Measurements from ENCODE around the gene KATNA1. TPM values are rescaled to one million over a fixed set of nuclear protein-coding genes. Genes with fewer than 3 reads are reported as not detected.

The KATNA1 gene
- total RNA-seq, 1 donor from 2014 or later, result 15.0 TPM

DNA sequence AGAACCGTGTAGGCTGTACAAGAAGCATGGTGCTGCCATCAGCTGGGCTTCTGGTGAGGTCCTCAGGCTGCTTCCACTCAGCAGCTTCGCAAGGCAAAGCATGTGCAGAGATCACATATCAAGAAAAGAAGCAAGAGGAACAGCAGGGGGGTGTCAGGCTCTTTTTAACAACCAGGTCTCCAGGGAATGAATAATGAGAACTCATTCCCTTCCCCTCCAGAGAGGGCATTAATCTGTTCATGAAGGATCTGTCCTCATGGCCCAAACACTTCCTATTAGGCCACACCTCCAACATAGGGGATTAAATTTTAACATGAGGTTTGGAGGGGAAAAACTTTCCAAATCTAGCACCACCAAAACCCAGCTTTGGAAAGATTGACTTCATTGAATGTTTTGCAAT is 62.4 kb downstream of the KATNA1 start:
- H3K9me3 Mint-ChIP-seq, result no peaks in the 10 kb centered on the region
- TF ChIP-seq, protein P1, sequence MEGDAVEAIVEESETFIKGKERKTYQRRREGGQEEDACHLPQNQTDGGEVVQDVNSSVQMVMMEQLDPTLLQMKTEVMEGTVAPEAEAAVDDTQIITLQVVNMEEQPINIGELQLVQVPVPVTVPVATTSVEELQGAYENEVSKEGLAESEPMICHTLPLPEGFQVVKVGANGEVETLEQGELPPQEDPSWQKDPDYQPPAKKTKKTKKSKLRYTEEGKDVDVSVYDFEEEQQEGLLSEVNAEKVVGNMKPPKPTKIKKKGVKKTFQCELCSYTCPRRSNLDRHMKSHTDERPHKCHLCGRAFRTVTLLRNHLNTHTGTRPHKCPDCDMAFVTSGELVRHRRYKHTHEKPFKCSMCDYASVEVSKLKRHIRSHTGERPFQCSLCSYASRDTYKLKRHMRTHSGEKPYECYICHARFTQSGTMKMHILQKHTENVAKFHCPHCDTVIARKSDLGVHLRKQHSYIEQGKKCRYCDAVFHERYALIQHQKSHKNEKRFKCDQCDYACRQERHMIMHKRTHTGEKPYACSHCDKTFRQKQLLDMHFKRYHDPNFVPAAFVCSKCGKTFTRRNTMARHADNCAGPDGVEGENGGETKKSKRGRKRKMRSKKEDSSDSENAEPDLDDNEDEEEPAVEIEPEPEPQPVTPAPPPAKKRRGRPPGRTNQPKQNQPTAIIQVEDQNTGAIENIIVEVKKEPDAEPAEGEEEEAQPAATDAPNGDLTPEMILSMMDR (conservative IDR thresholded peaks at IDR 0.05), result no peak
- no peak overlapping the region for H3K27ac Mint-ChIP-seq (ENCODE audit: unreplicated experiment)
- peaks cover 11% of the 10 kb centered on the region for H3K36me3 Mint-ChIP-seq (ENCODE audit: low read depth)
- no peak overlapping the region for H3K4me3 Mint-ChIP-seq
- DNase-seq (ENCODE audit: low read depth, low spot score), result no peak
- H3K4me1 Mint-ChIP-seq, result no peaks in the 10 kb centered on the region
- no peaks in the 10 kb centered on the region for H3K27me3 Mint-ChIP-seq (ENCODE audit: low read depth)

DNA sequence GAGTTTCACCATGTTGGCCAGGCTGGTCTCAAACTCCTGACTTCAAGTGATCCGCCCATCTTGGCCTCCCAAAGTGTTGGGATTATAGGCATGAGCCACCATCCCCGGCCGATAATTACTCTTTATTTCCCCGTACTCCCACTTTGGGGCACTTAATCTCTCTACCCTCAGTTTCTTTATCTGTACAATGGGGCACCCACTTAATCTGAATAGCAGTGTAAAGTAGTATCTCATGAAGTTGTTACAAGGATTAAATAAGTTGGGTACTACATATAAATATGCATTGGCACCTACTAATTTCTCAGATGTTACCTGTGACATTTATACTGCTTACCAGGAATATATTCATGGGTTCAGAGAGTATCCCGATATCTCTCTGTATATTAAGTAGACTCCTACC is 67.2 kb downstream of the KATNA1 start:
- Mint-ChIP-seq H3K27ac (ENCODE audit: unreplicated experiment) (no peak overlapping the region), H3K9me3 (no peaks in the 10 kb centered on the region), H3K4me3 (no peak overlapping the region), H3K4me1 (no peaks in the 10 kb centered on the region), H3K36me3 (ENCODE audit: low read depth) (peaks cover 11% of the 10 kb centered on the region), H3K27me3 (ENCODE audit: low read depth) (no peaks in the 10 kb centered on the region)
- no peak for DNase-seq (ENCODE audit: low read depth, low spot score)
- TF ChIP-seq, protein P1 (conservative IDR thresholded peaks at IDR 0.05), result no peak

DNA sequence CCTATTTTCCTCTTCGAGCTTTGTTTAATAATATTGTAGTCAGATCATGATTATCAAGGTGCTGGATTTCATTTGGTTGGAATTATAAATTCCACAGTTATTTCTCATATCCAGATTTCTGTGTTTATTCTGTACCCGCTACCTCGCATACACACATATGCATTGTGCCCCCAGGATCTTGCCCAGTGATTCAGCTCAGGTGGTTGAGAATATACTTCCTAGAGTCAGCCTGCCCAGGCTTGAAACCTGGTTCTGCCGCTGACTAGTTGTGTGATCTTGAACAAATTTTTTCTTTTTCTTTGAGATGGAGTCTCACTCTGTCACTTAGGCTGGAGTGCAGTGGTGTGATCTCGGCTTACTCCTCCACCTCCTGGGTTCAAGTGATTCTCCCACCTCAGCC is 67.6 kb downstream of the KATNA1 start:
- H3K36me3 Mint-ChIP-seq (ENCODE audit: low read depth), result peaks cover 8% of the 10 kb centered on the region
- no peaks in the 10 kb centered on the region for H3K9me3 Mint-ChIP-seq
- TF ChIP-seq, protein P1 (conservative IDR thresholded peaks at IDR 0.05), result no peak
- no peaks in the 10 kb centered on the region for H3K27me3 Mint-ChIP-seq (ENCODE audit: low read depth)
- no peaks in the 10 kb centered on the region for H3K4me1 Mint-ChIP-seq
- no peak overlapping the region for H3K4me3 Mint-ChIP-seq
- no peak overlapping the region for H3K27ac Mint-ChIP-seq (ENCODE audit: unreplicated experiment)
- DNase-seq (ENCODE audit: low read depth, low spot score), result no peak

GRCh38 chr6:149567945-149568585 is 80.4 kb downstream of the KATNA1 start:
- Mint-ChIP-seq H3K4me1 (peaks cover 17% of the 10 kb centered on the region), H3K27me3 (ENCODE audit: low read depth) (peaks cover 13% of the 10 kb centered on the region), H3K9me3 (no peaks in the 10 kb centered on the region), H3K36me3 (ENCODE audit: low read depth) (no peaks in the 10 kb centered on the region), H3K27ac (ENCODE audit: unreplicated experiment) (no peak overlapping the region), H3K4me3 (peak overlapping the region; percentile 94)
- DNase-seq (ENCODE audit: low read depth, low spot score), result no peak
- TF ChIP-seq, protein P1 (conservative IDR thresholded peaks at IDR 0.05), result no peak

- Mint-ChIP-seq H3K4me3 (peak overlapping the region; percentile 94), H3K9me3 (no peaks in the 10 kb centered on the region), H3K27ac (ENCODE audit: unreplicated experiment) (no peak overlapping the region), H3K27me3 (ENCODE audit: low read depth) (peaks cover 13% of the 10 kb centered on the region), H3K36me3 (ENCODE audit: low read depth) (no peaks in the 10 kb centered on the region), H3K4me1 (peaks cover 17% of the 10 kb centered on the region)
- TF ChIP-seq, protein P1 (conservative IDR thresholded peaks at IDR 0.05), result no peak
- DNase-seq (ENCODE audit: low read depth, low spot score), result no peak
Measured at GRCh38 chr6:149567194-149567586, 81.3 kb downstream of the KATNA1 start.

All from neural crest cell (in vitro differentiated cells).